ENCODE measurements around the gene IFT80. TPM values are rescaled to one million over a fixed set of nuclear protein-coding genes. Genes with fewer than 3 reads are reported as not detected.

The IFT80 gene
- total and polyA plus RNA-seq, 4 experiments from 2014 or later, result 4.1 to 38.8 (median 19.6) TPM

DNA sequence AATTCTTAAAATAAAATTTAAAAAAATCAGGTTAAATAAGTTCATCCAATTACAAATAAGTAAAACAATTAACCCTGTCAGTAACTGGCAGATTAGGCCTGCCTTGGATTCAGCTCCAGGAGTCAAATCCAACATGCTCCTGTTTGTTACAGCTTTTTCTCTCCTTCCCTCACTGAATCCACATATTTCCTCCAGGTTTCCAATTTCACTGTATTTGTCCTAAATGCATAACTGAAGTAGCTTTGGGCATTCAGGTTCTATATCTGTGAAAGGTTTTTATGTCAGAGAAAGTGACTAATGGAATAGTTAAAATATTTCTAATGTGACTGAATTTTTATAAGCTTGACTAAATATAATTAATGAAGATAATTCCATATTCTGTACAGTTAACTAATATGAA, 79.7 kb downstream of the IFT80 start:
- Histone ChIP-seq H3K27me3 (ENCODE audit: insufficient read depth, low read length) (no peaks in the 10 kb centered on the region), H3K27ac (ENCODE audit: low read depth, low read length) (no peak overlapping the region), H3K9me3 (ENCODE audit: control insufficient read depth in 1 of 2, low read length in 2 of 2) (no peaks in the 10 kb centered on the region), H3K4me1 (ENCODE audit: insufficient read depth, low read length) (no peaks in the 10 kb centered on the region), H3K36me3 (ENCODE audit: insufficient read depth, low read length) (no peaks in the 10 kb centered on the region), H3K4me3 (ENCODE audit: low read length in 2 of 2) (no peak overlapping the region)
- no peaks in the 10 kb centered on the region for H3K4me1 Mint-ChIP-seq
- POLR2A ChIA-PET (ENCODE audit: partially characterized antibody), result no interaction called here
- DNase-seq, result no peak
- intact Hi-C loops (cut with micrococcal nuclease), result no loop called here
- peaks cover 0 to 4% (median 0%) of the 10 kb centered on the region in 8 donors for H3K9me3 Mint-ChIP-seq
- CTCF ChIA-PET (ENCODE audit: partially characterized antibody), result no interaction called here
- H3K27me3 Mint-ChIP-seq, result no peaks in the 10 kb centered on the region
- H3K36me3 Mint-ChIP-seq, result peaks cover 31 to 38% of the 10 kb centered on the region in 2 donors
- no peak overlapping the region for H3K4me3 Mint-ChIP-seq
- no peak overlapping the region for H3K27ac Mint-ChIP-seq

DNA sequence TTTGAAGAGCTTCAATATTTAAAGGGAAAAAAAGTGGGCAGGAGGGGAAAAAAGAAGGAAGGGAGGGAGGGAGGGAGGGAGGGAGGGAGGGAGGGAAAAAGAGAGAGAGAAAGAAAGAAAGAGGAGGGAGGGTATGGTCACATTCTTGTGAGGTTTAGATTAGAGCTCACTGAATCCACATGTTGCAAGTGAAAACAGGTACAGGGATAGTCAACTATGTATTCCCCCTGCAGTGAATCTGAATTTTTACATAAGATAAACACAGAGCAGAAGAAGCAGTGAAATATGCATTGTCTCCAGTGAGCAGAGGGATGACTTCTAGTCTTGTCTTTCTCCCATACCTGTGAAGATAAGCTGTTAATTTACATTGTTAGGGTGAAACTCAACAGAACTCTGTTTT, 84.0 kb downstream of the IFT80 start:
- Histone ChIP-seq H3K27me3 (ENCODE audit: insufficient read depth, low read length) (no peaks in the 10 kb centered on the region), H3K9me3 (ENCODE audit: control insufficient read depth in 1 of 2, low read length in 2 of 2) (no peaks in the 10 kb centered on the region), H3K4me1 (ENCODE audit: insufficient read depth, low read length) (no peaks in the 10 kb centered on the region), H3K4me3 (ENCODE audit: low read length in 2 of 2) (no peak overlapping the region), H3K36me3 (ENCODE audit: insufficient read depth, low read length) (no peaks in the 10 kb centered on the region), H3K27ac (ENCODE audit: low read depth, low read length) (no peak overlapping the region)
- Mint-ChIP-seq H3K27me3 (no peaks in the 10 kb centered on the region), H3K4me3 (no peak overlapping the region), H3K9me3 (no peaks in the 10 kb centered on the region), H3K27ac (no peak overlapping the region), H3K4me1 (no peaks in the 10 kb centered on the region), H3K36me3 (peaks cover 32 to 43% of the 10 kb centered on the region in 2 donors)
- DNase-seq, result no peak
- ChIA-PET CTCF (ENCODE audit: partially characterized antibody) (no interaction called here), POLR2A (ENCODE audit: partially characterized antibody) (no interaction called here)
- intact Hi-C loops (cut with micrococcal nuclease), result no loop called here

DNA sequence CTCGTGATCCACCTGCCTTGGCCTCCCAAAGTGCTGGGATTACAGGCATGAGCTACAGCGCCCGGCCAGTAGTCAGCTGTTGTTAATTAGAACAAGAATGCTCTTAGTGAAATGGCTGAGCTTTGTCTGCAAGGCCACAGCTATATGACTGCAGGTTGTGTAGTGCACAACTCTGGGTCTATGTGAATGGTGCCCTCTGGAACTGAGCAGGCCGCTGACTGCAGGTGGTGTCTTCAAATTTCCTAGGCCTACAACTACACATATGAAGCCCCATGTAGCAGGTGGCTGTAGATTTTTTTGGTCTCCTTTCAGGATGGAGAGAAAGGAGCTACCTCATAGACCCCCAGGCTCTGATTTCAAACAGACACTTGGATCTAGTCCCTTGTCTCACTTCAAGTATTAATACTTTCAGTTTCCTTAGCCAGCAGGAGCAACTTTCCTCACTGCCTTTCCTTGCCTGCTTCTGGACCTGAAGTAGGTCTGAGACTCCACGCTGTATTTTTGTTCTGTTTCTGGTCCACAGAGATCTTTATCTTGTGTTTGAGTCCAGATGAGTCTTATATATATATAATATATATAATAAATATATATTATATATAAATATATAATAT, 86.9 kb downstream of the IFT80 start:
- Mint-ChIP-seq H3K27ac (no peak overlapping the region), H3K4me3 (no peak overlapping the region)
- POLR2A ChIA-PET (ENCODE audit: partially characterized antibody), result no interaction called here

DNA sequence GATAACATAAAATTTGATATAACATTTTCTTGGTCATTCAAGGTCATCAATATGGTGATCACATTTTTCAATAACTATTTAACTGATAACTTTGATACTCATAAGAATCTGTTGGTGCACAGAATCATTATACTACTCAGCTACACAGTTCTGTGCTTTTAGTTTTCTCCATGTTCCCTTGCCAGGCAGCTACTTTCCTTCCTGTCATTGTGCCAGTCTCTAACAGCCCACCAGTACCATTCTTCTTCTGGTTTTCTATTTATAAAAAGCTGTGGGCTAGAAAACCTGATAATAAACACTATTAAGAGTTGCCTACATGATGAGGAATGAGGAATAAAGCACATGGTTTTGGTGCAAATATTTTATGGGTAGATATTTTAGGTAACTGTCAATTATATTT, 96.2 kb downstream of the IFT80 start:
- Mint-ChIP-seq H3K9me3 (no peaks in the 10 kb centered on the region), H3K36me3 (peaks cover 22 to 28% of the 10 kb centered on the region in 2 donors), H3K4me1 (no peaks in the 10 kb centered on the region), H3K27me3 (no peaks in the 10 kb centered on the region), H3K27ac (no peak overlapping the region), H3K4me3 (no peak overlapping the region)
- Histone ChIP-seq H3K27me3 (ENCODE audit: insufficient read depth, low read length) (no peaks in the 10 kb centered on the region), H3K9me3 (ENCODE audit: control insufficient read depth in 1 of 2, low read length in 2 of 2) (no peaks in the 10 kb centered on the region), H3K36me3 (ENCODE audit: insufficient read depth, low read length) (peaks cover 3% of the 10 kb centered on the region), H3K27ac (ENCODE audit: low read depth, low read length) (no peak overlapping the region), H3K4me1 (ENCODE audit: insufficient read depth, low read length) (no peaks in the 10 kb centered on the region), H3K4me3 (ENCODE audit: low read length in 2 of 2) (no peak overlapping the region)
- intact Hi-C loops (cut with micrococcal nuclease), result no loop called here
- DNase-seq, result no peak
- ChIA-PET POLR2A (ENCODE audit: partially characterized antibody) (no interaction called here), CTCF (ENCODE audit: partially characterized antibody) (no interaction called here)

More for the DNA sequence above, 86.9 kb downstream of the IFT80 start:
- Mint-ChIP-seq H3K27me3 (no peaks in the 10 kb centered on the region), H3K4me1 (no peaks in the 10 kb centered on the region), H3K9me3 (peaks cover 0 to 6% (median 0%) of the 10 kb centered on the region in 8 donors), H3K36me3 (peaks cover 32 to 51% of the 10 kb centered on the region in 2 donors)
- no peaks in the 10 kb centered on the region for H3K36me3 ChIP-seq (ENCODE audit: insufficient read depth, low read length)
- no peaks in the 10 kb centered on the region for H3K4me1 ChIP-seq (ENCODE audit: insufficient read depth, low read length)
- H3K27ac ChIP-seq (ENCODE audit: low read depth, low read length), result no peak overlapping the region
- DNase-seq, result no peak
- intact Hi-C loops (cut with micrococcal nuclease), result no loop called here
- H3K4me3 ChIP-seq (ENCODE audit: low read length in 2 of 2), result no peak overlapping the region
- H3K27me3 ChIP-seq (ENCODE audit: insufficient read depth, low read length), result no peaks in the 10 kb centered on the region
- CTCF ChIA-PET (ENCODE audit: partially characterized antibody), result no interaction called here
- H3K9me3 ChIP-seq (ENCODE audit: control insufficient read depth in 1 of 2, low read length in 2 of 2), result no peaks in the 10 kb centered on the region

DNA sequence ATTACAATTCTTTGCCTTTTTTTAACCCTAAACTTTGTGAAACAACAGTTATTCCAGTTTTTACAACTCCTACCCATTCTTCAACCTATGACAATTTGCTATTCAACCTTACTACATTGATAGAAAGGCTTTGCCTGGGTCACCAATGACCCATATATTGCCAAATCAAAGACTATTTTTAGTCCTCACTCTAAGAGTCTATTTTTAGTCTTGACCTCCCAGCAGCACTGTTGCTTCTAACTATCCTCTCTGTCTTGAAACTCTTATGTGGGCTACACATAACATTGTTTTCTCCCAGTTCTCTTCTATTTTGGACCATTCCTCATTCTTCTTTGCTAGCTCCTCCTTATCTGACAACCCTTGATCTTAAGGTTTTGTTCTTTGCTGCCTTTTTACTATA, 102.4 kb downstream of the IFT80 start:
- H3K27ac Mint-ChIP-seq, result no peak overlapping the region
- intact Hi-C loops (cut with micrococcal nuclease), result no loop called here
- H3K36me3 Mint-ChIP-seq, result peaks cover 18 to 33% of the 10 kb centered on the region in 2 donors

DNA sequence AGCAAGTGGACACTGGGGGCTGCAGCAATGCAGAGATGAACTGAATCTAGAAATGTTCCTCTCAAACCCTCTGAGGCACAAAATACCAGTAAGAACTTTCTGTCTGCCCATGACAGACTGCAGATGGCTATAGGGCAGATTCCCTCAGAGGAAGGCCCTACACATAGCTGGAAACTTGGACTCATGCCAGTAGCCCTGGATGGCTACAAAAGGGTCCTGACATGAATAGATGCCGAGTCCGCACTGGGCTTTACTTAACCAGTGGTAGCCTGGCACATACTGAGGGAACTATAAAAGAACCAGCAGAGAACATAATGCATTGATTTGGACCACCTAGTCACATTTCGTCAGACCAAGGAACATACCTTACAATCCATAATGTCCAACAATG, 107.1 kb downstream of the IFT80 start:
- H3K4me3 ChIP-seq (ENCODE audit: low read length in 2 of 2), result no peak overlapping the region
- H3K27ac ChIP-seq (ENCODE audit: low read depth, low read length), result no peak overlapping the region
- no peaks in the 10 kb centered on the region for H3K9me3 ChIP-seq (ENCODE audit: control insufficient read depth in 1 of 2, low read length in 2 of 2)
- peaks cover 15 to 43% of the 10 kb centered on the region in 2 donors for H3K36me3 Mint-ChIP-seq
- H3K27ac Mint-ChIP-seq, result no peak overlapping the region
- CTCF ChIA-PET (ENCODE audit: partially characterized antibody), result no interaction called here
- POLR2A ChIA-PET (ENCODE audit: partially characterized antibody), result no interaction called here
- DNase-seq, result no peak
- H3K9me3 Mint-ChIP-seq, result no peaks in the 10 kb centered on the region
- H3K27me3 ChIP-seq (ENCODE audit: insufficient read depth, low read length), result no peaks in the 10 kb centered on the region
- no peaks in the 10 kb centered on the region for H3K27me3 Mint-ChIP-seq
- H3K4me1 ChIP-seq (ENCODE audit: insufficient read depth, low read length), result no peaks in the 10 kb centered on the region
- H3K4me3 Mint-ChIP-seq, result no peak overlapping the region
- intact Hi-C loops (cut with micrococcal nuclease), result no loop called here
- H3K36me3 ChIP-seq (ENCODE audit: insufficient read depth, low read length), result no peaks in the 10 kb centered on the region
- peaks cover 0 to 1% (median 0%) of the 10 kb centered on the region in 4 donors for H3K4me1 Mint-ChIP-seq

More for the DNA sequence above, 102.4 kb downstream of the IFT80 start:
- Mint-ChIP-seq H3K4me1 (peaks cover 0 to 1% (median 0%) of the 10 kb centered on the region in 4 donors), H3K4me3 (no peak overlapping the region), H3K9me3 (no peaks in the 10 kb centered on the region), H3K27me3 (no peaks in the 10 kb centered on the region)
- H3K27ac ChIP-seq (ENCODE audit: low read depth, low read length), result no peak overlapping the region
- no peaks in the 10 kb centered on the region for H3K4me1 ChIP-seq (ENCODE audit: insufficient read depth, low read length)
- no peak for DNase-seq
- no peaks in the 10 kb centered on the region for H3K27me3 ChIP-seq (ENCODE audit: insufficient read depth, low read length)
- no peaks in the 10 kb centered on the region for H3K9me3 ChIP-seq (ENCODE audit: control insufficient read depth in 1 of 2, low read length in 2 of 2)
- H3K36me3 ChIP-seq (ENCODE audit: insufficient read depth, low read length), result no peaks in the 10 kb centered on the region
- no peak overlapping the region for H3K4me3 ChIP-seq (ENCODE audit: low read length in 2 of 2)
- CTCF ChIA-PET (ENCODE audit: partially characterized antibody), result no interaction called here
- POLR2A ChIA-PET (ENCODE audit: partially characterized antibody), result no interaction called here

DNA sequence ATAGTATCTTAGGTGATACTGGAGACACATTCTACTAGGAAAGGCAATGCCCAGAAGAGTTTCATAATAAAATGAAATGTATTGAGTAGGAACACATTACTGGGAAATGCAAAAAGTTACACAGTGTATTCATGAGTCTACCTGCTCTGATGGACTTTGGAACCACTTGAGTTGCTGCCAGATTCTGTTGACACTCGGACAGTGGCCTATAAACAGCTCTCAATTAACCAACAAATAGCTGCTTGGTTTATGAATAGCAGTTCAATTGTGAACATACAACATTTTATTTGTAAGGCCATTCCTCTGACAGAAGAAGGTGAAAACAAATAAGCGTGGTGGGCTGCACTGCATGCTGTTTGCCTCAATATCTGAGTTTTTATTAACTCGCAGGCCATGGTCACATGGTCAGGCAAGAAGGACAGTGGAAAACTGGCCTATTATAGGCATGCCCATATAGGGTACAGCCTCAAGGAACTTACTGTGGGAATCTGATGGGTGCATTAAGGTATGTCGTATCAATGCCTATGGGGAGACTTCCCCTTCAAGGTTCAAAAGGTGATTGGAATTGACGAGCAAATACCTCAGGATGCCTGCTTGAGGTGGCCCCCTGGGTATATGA, 107.6 kb downstream of the IFT80 start:
- H3K4me3 Mint-ChIP-seq, result no peak overlapping the region

More for the DNA sequence above, 107.6 kb downstream of the IFT80 start:
- Mint-ChIP-seq H3K9me3 (no peaks in the 10 kb centered on the region), H3K4me1 (peaks cover 0 to 1% (median 0%) of the 10 kb centered on the region in 4 donors), H3K36me3 (peaks cover 15 to 39% of the 10 kb centered on the region in 2 donors), H3K27ac (no peak overlapping the region), H3K27me3 (no peaks in the 10 kb centered on the region)
- Histone ChIP-seq H3K4me1 (ENCODE audit: insufficient read depth, low read length) (no peaks in the 10 kb centered on the region), H3K36me3 (ENCODE audit: insufficient read depth, low read length) (no peaks in the 10 kb centered on the region), H3K9me3 (ENCODE audit: control insufficient read depth in 1 of 2, low read length in 2 of 2) (no peaks in the 10 kb centered on the region), H3K27me3 (ENCODE audit: insufficient read depth, low read length) (no peaks in the 10 kb centered on the region), H3K4me3 (ENCODE audit: low read length in 2 of 2) (no peak overlapping the region), H3K27ac (ENCODE audit: low read depth, low read length) (no peak overlapping the region)
- ChIA-PET CTCF (ENCODE audit: partially characterized antibody) (no interaction called here), POLR2A (ENCODE audit: partially characterized antibody) (no interaction called here)
- DNase-seq, result no peak
- intact Hi-C loops (cut with micrococcal nuclease), result no loop called here
